ENCODE data around the gene PDE4D.

The PDE4D gene

DNA sequence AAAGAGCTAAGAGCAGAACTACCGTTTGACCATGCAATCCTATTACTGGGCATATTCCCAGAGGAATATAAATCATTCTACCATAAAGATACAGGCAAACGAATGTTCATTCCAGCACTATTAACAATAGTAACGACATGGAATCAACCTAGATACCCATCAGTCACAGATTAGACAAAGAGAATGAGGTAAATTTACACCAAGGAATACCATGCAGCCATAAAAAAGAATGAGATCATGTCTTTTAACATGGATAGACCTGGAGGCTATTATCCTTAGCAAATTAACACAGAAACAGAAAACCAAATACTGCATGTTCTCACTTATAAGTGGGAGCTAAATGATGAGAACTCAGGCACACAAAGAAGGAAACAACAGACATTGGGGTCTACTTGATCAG, 641.9 kb downstream of the PDE4D start:
- TF ChIP-seq GABPA (IDR thresholded peaks at IDR 0.05; ENCODE audit: low read depth) (no peak), SPI1 (IDR thresholded peaks at IDR 0.05; ENCODE audit: borderline replicate concordance, low read depth) (no peak), POLR2AphosphoS5 (IDR thresholded peaks at IDR 0.05; ENCODE audit: low read depth) (no peak)
- TF ChIP-seq, protein P1, sequence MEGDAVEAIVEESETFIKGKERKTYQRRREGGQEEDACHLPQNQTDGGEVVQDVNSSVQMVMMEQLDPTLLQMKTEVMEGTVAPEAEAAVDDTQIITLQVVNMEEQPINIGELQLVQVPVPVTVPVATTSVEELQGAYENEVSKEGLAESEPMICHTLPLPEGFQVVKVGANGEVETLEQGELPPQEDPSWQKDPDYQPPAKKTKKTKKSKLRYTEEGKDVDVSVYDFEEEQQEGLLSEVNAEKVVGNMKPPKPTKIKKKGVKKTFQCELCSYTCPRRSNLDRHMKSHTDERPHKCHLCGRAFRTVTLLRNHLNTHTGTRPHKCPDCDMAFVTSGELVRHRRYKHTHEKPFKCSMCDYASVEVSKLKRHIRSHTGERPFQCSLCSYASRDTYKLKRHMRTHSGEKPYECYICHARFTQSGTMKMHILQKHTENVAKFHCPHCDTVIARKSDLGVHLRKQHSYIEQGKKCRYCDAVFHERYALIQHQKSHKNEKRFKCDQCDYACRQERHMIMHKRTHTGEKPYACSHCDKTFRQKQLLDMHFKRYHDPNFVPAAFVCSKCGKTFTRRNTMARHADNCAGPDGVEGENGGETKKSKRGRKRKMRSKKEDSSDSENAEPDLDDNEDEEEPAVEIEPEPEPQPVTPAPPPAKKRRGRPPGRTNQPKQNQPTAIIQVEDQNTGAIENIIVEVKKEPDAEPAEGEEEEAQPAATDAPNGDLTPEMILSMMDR (IDR thresholded peaks at IDR 0.05; ENCODE audit: insufficient read depth, low read length), result no peak
- TF ChIP-seq, protein P2, sequence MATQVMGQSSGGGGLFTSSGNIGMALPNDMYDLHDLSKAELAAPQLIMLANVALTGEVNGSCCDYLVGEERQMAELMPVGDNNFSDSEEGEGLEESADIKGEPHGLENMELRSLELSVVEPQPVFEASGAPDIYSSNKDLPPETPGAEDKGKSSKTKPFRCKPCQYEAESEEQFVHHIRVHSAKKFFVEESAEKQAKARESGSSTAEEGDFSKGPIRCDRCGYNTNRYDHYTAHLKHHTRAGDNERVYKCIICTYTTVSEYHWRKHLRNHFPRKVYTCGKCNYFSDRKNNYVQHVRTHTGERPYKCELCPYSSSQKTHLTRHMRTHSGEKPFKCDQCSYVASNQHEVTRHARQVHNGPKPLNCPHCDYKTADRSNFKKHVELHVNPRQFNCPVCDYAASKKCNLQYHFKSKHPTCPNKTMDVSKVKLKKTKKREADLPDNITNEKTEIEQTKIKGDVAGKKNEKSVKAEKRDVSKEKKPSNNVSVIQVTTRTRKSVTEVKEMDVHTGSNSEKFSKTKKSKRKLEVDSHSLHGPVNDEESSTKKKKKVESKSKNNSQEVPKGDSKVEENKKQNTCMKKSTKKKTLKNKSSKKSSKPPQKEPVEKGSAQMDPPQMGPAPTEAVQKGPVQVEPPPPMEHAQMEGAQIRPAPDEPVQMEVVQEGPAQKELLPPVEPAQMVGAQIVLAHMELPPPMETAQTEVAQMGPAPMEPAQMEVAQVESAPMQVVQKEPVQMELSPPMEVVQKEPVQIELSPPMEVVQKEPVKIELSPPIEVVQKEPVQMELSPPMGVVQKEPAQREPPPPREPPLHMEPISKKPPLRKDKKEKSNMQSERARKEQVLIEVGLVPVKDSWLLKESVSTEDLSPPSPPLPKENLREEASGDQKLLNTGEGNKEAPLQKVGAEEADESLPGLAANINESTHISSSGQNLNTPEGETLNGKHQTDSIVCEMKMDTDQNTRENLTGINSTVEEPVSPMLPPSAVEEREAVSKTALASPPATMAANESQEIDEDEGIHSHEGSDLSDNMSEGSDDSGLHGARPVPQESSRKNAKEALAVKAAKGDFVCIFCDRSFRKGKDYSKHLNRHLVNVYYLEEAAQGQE (IDR thresholded peaks at IDR 0.05; ENCODE audit: insufficient replicate concordance, low read depth), result no peak
- Histone ChIP-seq H3K27ac (replicated peaks) (no peak overlapping the region), H3K4me3 (replicated peaks; ENCODE audit: insufficient read depth, low read length) (no peak overlapping the region), H3K27me3 (ENCODE audit: insufficient read depth, poor library complexity, severe bottlenecking) (no peaks in the 10 kb centered on the region)
- no peak for DNase-seq (ENCODE audit: low read depth in 1 of 2, low spot score in 1 of 2)

DNA sequence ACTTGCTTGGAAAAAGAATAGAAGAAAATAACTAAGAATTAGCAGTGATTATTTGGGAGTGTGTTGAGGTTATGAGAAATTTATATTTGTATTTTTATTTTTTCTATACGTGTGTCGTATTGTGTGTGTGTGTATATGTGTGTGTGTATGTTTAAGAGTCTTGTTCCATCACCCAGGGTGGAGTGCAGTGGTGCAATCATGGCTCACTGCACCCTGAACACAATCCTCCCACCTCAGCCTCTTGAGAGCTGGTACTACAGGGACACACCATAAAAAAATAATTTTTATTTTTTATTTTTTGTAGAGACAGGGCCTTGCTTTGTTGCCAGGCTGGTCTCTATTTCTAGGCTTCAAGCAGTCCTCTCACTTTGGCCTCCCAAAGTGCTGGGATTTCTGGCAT, 643.8 kb downstream of the PDE4D start:
- H3K27me3 ChIP-seq (ENCODE audit: insufficient read depth, poor library complexity, severe bottlenecking), result no peaks in the 10 kb centered on the region
- H3K4me3 ChIP-seq (replicated peaks; ENCODE audit: insufficient read depth, low read length), result no peak overlapping the region
- TF ChIP-seq POLR2AphosphoS5 (IDR thresholded peaks at IDR 0.05; ENCODE audit: low read depth) (no peak), SPI1 (IDR thresholded peaks at IDR 0.05; ENCODE audit: borderline replicate concordance, low read depth) (no peak), GABPA (IDR thresholded peaks at IDR 0.05; ENCODE audit: low read depth) (no peak)
- TF ChIP-seq, protein P2 (IDR thresholded peaks at IDR 0.05; ENCODE audit: insufficient replicate concordance, low read depth), result no peak
- TF ChIP-seq, protein P1 (IDR thresholded peaks at IDR 0.05; ENCODE audit: insufficient read depth, low read length), result no peak
- no peak for DNase-seq (ENCODE audit: low read depth in 1 of 2, low spot score in 1 of 2)
- no peak overlapping the region for H3K27ac ChIP-seq (replicated peaks)

DNA sequence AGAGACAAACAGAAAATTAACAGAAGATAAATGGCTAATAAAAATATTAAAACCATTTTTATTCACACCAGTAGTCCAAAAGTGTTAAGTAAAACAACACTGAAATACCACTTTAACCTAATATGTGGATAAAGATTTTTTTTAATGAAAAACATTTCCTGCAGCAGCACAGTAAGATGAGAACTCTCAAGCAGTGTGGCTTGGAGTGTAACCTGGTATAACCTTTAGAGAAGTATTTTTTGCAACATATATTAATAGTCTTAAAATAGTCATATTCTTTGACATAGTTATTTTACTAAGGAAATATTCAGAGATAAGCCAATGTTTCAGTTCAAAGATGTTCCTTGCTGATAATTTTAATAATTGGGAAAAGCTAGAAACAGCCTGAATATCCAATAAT, 644.4 kb downstream of the PDE4D start:
- no peak overlapping the region for H3K27ac ChIP-seq (replicated peaks)
- no peak for DNase-seq (ENCODE audit: low read depth in 1 of 2, low spot score in 1 of 2)
- no peaks in the 10 kb centered on the region for H3K27me3 ChIP-seq (ENCODE audit: insufficient read depth, poor library complexity, severe bottlenecking)
- H3K4me3 ChIP-seq (replicated peaks; ENCODE audit: insufficient read depth, low read length), result no peak overlapping the region
- TF ChIP-seq, protein P1 (IDR thresholded peaks at IDR 0.05; ENCODE audit: insufficient read depth, low read length), result no peak
- no peak for TF ChIP-seq POLR2AphosphoS5 (IDR thresholded peaks at IDR 0.05; ENCODE audit: low read depth)
- no peak for TF ChIP-seq GABPA (IDR thresholded peaks at IDR 0.05; ENCODE audit: low read depth)
- TF ChIP-seq SPI1 (IDR thresholded peaks at IDR 0.05; ENCODE audit: borderline replicate concordance, low read depth), result no peak
- TF ChIP-seq, protein P2 (IDR thresholded peaks at IDR 0.05; ENCODE audit: insufficient replicate concordance, low read depth), result no peak
